HepG2 (cell line): Measurements from ENCODE around the gene MITF. TPM values are rescaled to one million over a fixed set of nuclear protein-coding genes. Genes with fewer than 3 reads are reported as not detected.

Source experiments
- ATAC-seq: fragments of 200-7000 bp; cut with Tn5 transposase; 3 replicates; pipeline ENCODE4 v1.9.1; 2020; ENCODE audit warnings: mild to moderate bottlenecking, moderate library complexity
- BruUV-seq: library from RNA; stranded (reverse); fragments of 400-500 nt; replicated peaks from 2 replicates; lab custom pipeline; 2021; lab: Mats Ljungman, UMichigan
- CTCF ChIA-PET: fragments of 300-600 bp; formaldehyde crosslinking; extraction: SDS; loops from one replicate; lab custom pipeline; 2021; ENCODE audit warnings: low total read pairs, inconsistent platforms, low intra/inter-chr PET ratio; lab: Yijun Ruan, JAX
- POLR2A ChIA-PET: fragments of 350-600 bp; sonication (Branson Sonifier 250); formaldehyde crosslinking; loops from one replicate; lab custom pipeline; 2020; ENCODE audit warnings: antibody characterized with exemption, inconsistent platforms; lab: Yijun Ruan, JAX
- DNase-seq: peaks from one replicate; pipeline ENCODE4 v3.0.0-alpha.2; 2015; ENCODE audit warnings: low spot score
- FAIRE-seq: peaks from 3 replicates; lab custom pipeline; 2011; peaks lifted over from hg19 to GRCh38; lab: Jason Lieb, UNC
- H2AFZ ChIP-seq: one replicate; pipeline ENCODE4 v1.6.1; 2011; ENCODE audit warnings: low read length, inconsistent platforms
- H3K27ac ChIP-seq: fragments of 300-600 bp; 3 replicates; pipeline ENCODE4 v1.8.0; 2011; ENCODE audit warnings: mixed run types, mild to moderate bottlenecking, mixed read lengths, low read length, inconsistent platforms; ENCODE audit not compliant: insufficient read depth; ENCODE audit errors: extremely low read length
- H3K27me3 ChIP-seq, 2 experiments: fragments of 200-600 bp in 1 of 2; 2 replicates in 1 of 2; 3 replicates in 1 of 2; pipeline versions ENCODE4 v1.6.0 to v1.8.0; 2011; ENCODE audit warnings: low read length in 2 of 2, mild to moderate bottlenecking in 2 of 2, moderate library complexity in 2 of 2, inconsistent platforms in 1 of 2; ENCODE audit not compliant: insufficient read depth in 2 of 2, control insufficient read depth in 1 of 2
- H3K36me3 ChIP-seq, 2 experiments: fragments of 200-600 bp in 1 of 2; replicated peaks in 1 of 2; 2 replicates in 1 of 2; 3 replicates in 1 of 2; pipeline versions ENCODE4 v1.5.1 to v1.8.0; 2011; ENCODE audit warnings: low read length in 2 of 2, inconsistent platforms in 1 of 2; ENCODE audit not compliant: insufficient read depth in 2 of 2, control insufficient read depth in 1 of 2
- H3K4me1 ChIP-seq: 2 replicates; pipeline ENCODE4 v1.5.1; 2012; ENCODE audit warnings: low read length, inconsistent platforms; ENCODE audit not compliant: insufficient read depth
- H3K4me2 ChIP-seq: 2 replicates; pipeline ENCODE4 v1.6.0; 2011; ENCODE audit warnings: low read depth, low read length, inconsistent platforms
- H3K4me3 ChIP-seq, 3 experiments: fragments of 200-600 bp in 1 of 3; sonication (generic), shearing (Covaris generic) in 1 of 3; replicated peaks in 1 of 3; 2 replicates each; pipeline ENCODE4 v1.5.1; 2011 to 2016; ENCODE audit warnings: low read length in 3 of 3, inconsistent platforms in 2 of 3, low read depth in 2 of 3, mild to moderate bottlenecking in 2 of 3, control low read depth in 1 of 3, mixed read lengths in 1 of 3; ENCODE audit not compliant: insufficient read depth in 1 of 3
- H3K79me2 ChIP-seq: one replicate; pipeline ENCODE4 v1.6.1; 2011; ENCODE audit warnings: low read length, inconsistent platforms; ENCODE audit not compliant: insufficient read depth
- H3K9ac ChIP-seq: 2 replicates; pipeline ENCODE4 v1.6.0; 2011; ENCODE audit warnings: mild to moderate bottlenecking, low read depth, low read length, inconsistent platforms; ENCODE audit not compliant: insufficient read depth
- H3K9me3 ChIP-seq: 2 replicates; pipeline ENCODE4 v1.5.1; 2012; ENCODE audit warnings: mild to moderate bottlenecking, low read length
- H4K20me1 ChIP-seq: 2 replicates; pipeline ENCODE4 v1.6.0; 2011; ENCODE audit warnings: inconsistent platforms, mild to moderate bottlenecking, low read length, moderate library complexity; ENCODE audit not compliant: insufficient read depth
- BRCA1 ChIP-seq: sonication (generic); formaldehyde crosslinking; IDR thresholded peaks from 2 replicates; pipeline ENCODE4 v1.4.0; 2020; ENCODE audit warnings: missing genetic modification reagents
- FOXC1 ChIP-seq: sonication (generic); formaldehyde crosslinking; IDR thresholded peaks from 2 replicates; pipeline ENCODE4 v1.8.0; 2022; ENCODE audit warnings: mild to moderate bottlenecking, missing genetic modification reagents, borderline replicate concordance
- IKZF1 ChIP-seq: fragments of 450-650 bp; IDR thresholded peaks from 2 replicates; pipeline ENCODE4 v1.7.1; 2016
- KLF16 ChIP-seq, 2 experiments: sonication (generic) in 1 of 2; formaldehyde crosslinking in 1 of 2; IDR thresholded peaks; 2 replicates each; pipeline versions ENCODE4 v1.6.1 to v1.8.0; 2016 to 2023; ENCODE audit warnings: missing genetic modification reagents in 2 of 2, missing compliant biosample characterization in 1 of 2
- MLX ChIP-seq: IDR thresholded peaks from 2 replicates; pipeline ENCODE4 v1.6.1; 2016
- NFKB2 ChIP-seq: sonication (generic); formaldehyde crosslinking; IDR thresholded peaks from 2 replicates; pipeline ENCODE4 v1.4.0; 2020; ENCODE audit warnings: missing genetic modification reagents, borderline replicate concordance
- NR2F6 ChIP-seq, 2 experiments: IDR thresholded peaks; 2 replicates each; pipeline ENCODE4 v1.6.1; 2016; ENCODE audit warnings: antibody characterized with exemption in 1 of 2, mild to moderate bottlenecking in 1 of 2
- SALL2 ChIP-seq: sonication (generic); formaldehyde crosslinking; IDR thresholded peaks from 2 replicates; pipeline ENCODE4 v1.8.1; 2023; ENCODE audit warnings: mild to moderate bottlenecking, missing genetic modification reagents, inconsistent platforms
- TCF12 ChIP-seq, 2 experiments: fragments of 450-650 bp in 1 of 2; sonication (generic) in 1 of 2; formaldehyde crosslinking in 1 of 2; IDR thresholded peaks; 2 replicates each; pipeline versions ENCODE4 v1.6.1 to v1.8.0; 2017 to 2022; ENCODE audit warnings: antibody characterized with exemption in 1 of 2, mild to moderate bottlenecking in 1 of 2, missing genetic modification reagents in 1 of 2, moderate library complexity in 1 of 2
- ZFP36 ChIP-seq: fragments of 150-350 bp; IDR thresholded peaks from 2 replicates; pipeline ENCODE4 v1.6.1; 2018; ENCODE audit warnings: borderline replicate concordance, low read length, low read depth; ENCODE audit not compliant: partially characterized antibody
- ZNF10 ChIP-seq: sonication (generic); formaldehyde crosslinking; IDR thresholded peaks from 2 replicates; pipeline ENCODE4 v1.4.0; 2020; ENCODE audit warnings: mild to moderate bottlenecking, low read depth, missing genetic modification reagents, borderline replicate concordance
- ZNF260 ChIP-seq: sonication (generic); formaldehyde crosslinking; IDR thresholded peaks from 2 replicates; pipeline ENCODE4 v1.4.0; 2020; ENCODE audit warnings: missing genetic modification reagents, low read depth, mild to moderate bottlenecking, borderline replicate concordance
- ZNF703 ChIP-seq: sonication (generic); formaldehyde crosslinking; IDR thresholded peaks from 2 replicates; pipeline ENCODE4 v1.5.1; 2020; ENCODE audit warnings: missing genetic modification reagents, mild to moderate bottlenecking, moderate library complexity, borderline replicate concordance
- ZSCAN30 ChIP-seq: sonication (generic); formaldehyde crosslinking; IDR thresholded peaks from 2 replicates; pipeline ENCODE4 v1.5.0; 2020; ENCODE audit warnings: mild to moderate bottlenecking, missing genetic modification reagents
- ZSCAN31 ChIP-seq: sonication (generic); formaldehyde crosslinking; IDR thresholded peaks from 2 replicates; pipeline ENCODE4 v1.5.0; 2020; ENCODE audit warnings: low read depth, mild to moderate bottlenecking, missing genetic modification reagents
- WGBS: methylation state at CpG from one replicate; pipeline ENCODE4 v1.1.6; 2017; ENCODE audit warnings: low lambda C conversion rate; 5-methylcytosine and 5-hydroxymethylcytosine counted together
- in situ Hi-C: cut with HindIII; loops from 2 replicates; pipeline ENCODE4 v1.10.0; 2017; ENCODE audit warnings: low pct_unique_long_range_greater_than_20kb; ENCODE audit not compliant: extremely low pct_ligation_motif_present
- intact Hi-C: fragments of 100-400 bp; cut with micrococcal nuclease; formaldehyde crosslinking; loops from one replicate; pipeline ENCODE4 v1.10.0; 2022; ENCODE audit not compliant: unreplicated experiment
- polyA plus RNA-seq, 8 experiments: library from polyadenylated mRNA; depleted of rRNA in 3 of 8; stranded (reverse) in 7 of 8; unstranded in 1 of 8; fragments of >200 nt; fragmentation: Illumina TruSeq in 4 of 8; extraction: Trizol in 4 of 8; gene quantifications; 2 replicates each; pipeline versions ENCODE4 v1.2.1 to v1.2.3, GENCODE V29; 2011 to 2016; ENCODE audit warnings: low read depth in 4 of 8, missing spikeins in 1 of 8, mixed read lengths in 1 of 8; ENCODE audit not compliant: insufficient read depth in 1 of 8
- total RNA-seq, 5 experiments: library from RNA; depleted of rRNA; stranded (reverse); fragments of >200 nt; fragmentation: Illumina TruSeq; extraction: Trizol; gene quantifications; 2 replicates each; pipeline ENCODE4 v1.2.3, GENCODE V29; 2016; ENCODE audit warnings: low read depth in 1 of 5
- TF ChIP-seq, protein P1 (sequence below): IDR thresholded peaks from 2 replicates; pipeline ENCODE4 v1.6.1; 2016; ENCODE audit warnings: mild to moderate bottlenecking
- TF ChIP-seq, protein P2 (sequence below): sonication (generic); formaldehyde crosslinking; IDR thresholded peaks from 2 replicates; pipeline ENCODE4 v1.8.1; 2023; ENCODE audit warnings: mild to moderate bottlenecking, moderate library complexity, missing genetic modification reagents
- TF ChIP-seq, protein P3 (sequence below): sonication (generic); IDR thresholded peaks from 2 replicates; pipeline ENCODE4 v1.6.1; 2016; ENCODE audit warnings: low read depth, borderline replicate concordance

MITF gene
- total and polyA plus RNA-seq, 2 of the 13 experiments (the other 11 are each of a cell fraction or from before 2014, with no cell fraction given), result 0.12 to 0.38 TPM

DNA sequence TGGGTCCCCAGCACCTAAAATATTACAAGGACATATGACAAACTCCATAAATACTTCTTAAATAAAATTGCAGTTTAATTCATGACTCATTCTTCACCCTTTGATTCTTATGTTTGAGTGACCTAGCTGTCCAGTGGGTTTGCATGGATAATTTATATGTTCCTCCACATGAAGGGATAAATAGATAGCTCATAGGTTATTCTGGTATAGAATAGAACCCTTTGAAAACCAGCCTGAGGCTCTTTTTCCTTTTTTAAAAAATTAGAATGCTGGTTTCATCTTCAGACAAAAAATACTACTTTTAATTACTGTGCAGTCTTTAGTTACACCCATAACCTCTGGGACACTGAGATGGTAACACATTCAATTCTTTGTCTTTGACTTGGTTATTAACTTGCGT is 163.1 kb downstream of the MITF start (continued):
- TF ChIP-seq, protein P1, sequence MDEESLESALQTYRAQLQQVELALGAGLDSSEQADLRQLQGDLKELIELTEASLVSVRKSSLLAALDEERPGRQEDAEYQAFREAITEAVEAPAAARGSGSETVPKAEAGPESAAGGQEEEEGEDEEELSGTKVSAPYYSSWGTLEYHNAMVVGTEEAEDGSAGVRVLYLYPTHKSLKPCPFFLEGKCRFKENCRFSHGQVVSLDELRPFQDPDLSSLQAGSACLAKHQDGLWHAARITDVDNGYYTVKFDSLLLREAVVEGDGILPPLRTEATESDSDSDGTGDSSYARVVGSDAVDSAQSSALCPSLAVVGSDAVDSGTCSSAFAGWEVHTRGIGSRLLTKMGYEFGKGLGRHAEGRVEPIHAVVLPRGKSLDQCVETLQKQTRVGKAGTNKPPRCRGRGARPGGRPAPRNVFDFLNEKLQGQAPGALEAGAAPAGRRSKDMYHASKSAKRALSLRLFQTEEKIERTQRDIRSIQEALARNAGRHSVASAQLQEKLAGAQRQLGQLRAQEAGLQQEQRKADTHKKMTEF, result no peak
- TF ChIP-seq SALL2 (CRISPR knock-in tag) (no peak), NR2F6 (IDR thresholded peaks at IDR 0.05) (no peak), NR2F6 (CRISPR knock-in tag; IDR thresholded peaks at IDR 0.05) (no peak), ZNF260 (CRISPR knock-in tag) (no peak), FOXC1 (CRISPR knock-in tag) (no peak)
- TF ChIP-seq, all 625 proteins: peak for 0

- 2% methylated on average over 2 of the region's 2 CpGs for WGBS
- CTCF ChIA-PET, result no interaction called here
- no peak overlapping the region for H3K27ac ChIP-seq
- H3K4me3 ChIP-seq, result no peak overlapping the region
- H3K79me2 ChIP-seq, result no peaks in the 10 kb centered on the region
- FAIRE-seq (no peak), ATAC-seq (no peak), DNase-seq (no peak)
- H4K20me1 ChIP-seq, result no peaks in the 10 kb centered on the region
- no peak overlapping the region for H2AFZ ChIP-seq
- BruUV-seq, result no TSS peak
- no peaks in the 10 kb centered on the region for H3K4me1 ChIP-seq
- no peaks in the 10 kb centered on the region for H3K36me3 ChIP-seq
- H3K4me2 ChIP-seq, result no peak overlapping the region
- no peaks in the 10 kb centered on the region for H3K27me3 ChIP-seq
- in situ Hi-C loops (no loop called here), intact Hi-C loops (no loop called here)
- POLR2A ChIA-PET, result no interaction called here
- H3K9me3 ChIP-seq, result peaks cover 19% of the 10 kb centered on the region; the same call in 1 of the 2 replicates
- H3K9ac ChIP-seq, result no peak overlapping the region
- TF ChIP-seq IKZF1, result no peak
- TF ChIP-seq NFKB2 (CRISPR knock-in tag), result no peak
- no peak for TF ChIP-seq KLF16 (CRISPR knock-in tag; IDR thresholded peaks at IDR 0.05)
- TF ChIP-seq, protein P2, sequence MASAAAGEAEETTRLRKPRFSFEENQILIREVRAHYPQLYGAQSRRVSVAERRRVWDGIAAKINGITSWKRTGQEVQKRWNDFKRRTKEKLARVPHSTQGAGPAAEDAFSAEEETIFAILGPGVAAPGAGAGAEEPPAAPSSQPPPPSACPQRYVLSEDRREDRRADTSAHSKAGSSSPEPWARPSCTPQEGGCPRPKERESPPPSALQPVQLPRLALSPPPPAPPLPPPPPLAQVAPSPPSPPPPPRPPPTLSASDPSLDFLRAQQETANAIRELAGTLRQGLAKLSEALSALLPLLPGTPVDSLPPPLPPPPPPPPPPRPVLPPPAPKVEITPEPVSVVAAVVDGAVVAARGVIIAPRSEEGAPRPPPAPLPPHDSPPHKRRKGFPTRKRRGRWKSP, result no peak
- no peak for TF ChIP-seq ZSCAN31
- no peak for TF ChIP-seq BRCA1
- TF ChIP-seq ZNF10 (CRISPR knock-in tag), result no peak
- no peak for TF ChIP-seq ZSCAN30 (CRISPR knock-in tag)
- TF ChIP-seq, protein P3, sequence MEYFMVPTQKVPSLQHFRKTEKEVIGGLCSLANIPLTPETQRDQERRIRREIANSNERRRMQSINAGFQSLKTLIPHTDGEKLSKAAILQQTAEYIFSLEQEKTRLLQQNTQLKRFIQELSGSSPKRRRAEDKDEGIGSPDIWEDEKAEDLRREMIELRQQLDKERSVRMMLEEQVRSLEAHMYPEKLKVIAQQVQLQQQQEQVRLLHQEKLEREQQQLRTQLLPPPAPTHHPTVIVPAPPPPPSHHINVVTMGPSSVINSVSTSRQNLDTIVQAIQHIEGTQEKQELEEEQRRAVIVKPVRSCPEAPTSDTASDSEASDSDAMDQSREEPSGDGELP, result no peak
- TF ChIP-seq ZFP36, result no peak
- TF ChIP-seq TCF12 (IDR thresholded peaks at IDR 0.05), result no peak
- no peak for TF ChIP-seq TCF12 (CRISPR knock-in tag; IDR thresholded peaks at IDR 0.05)
- TF ChIP-seq MLX, result no peak
- TF ChIP-seq ZNF703 (CRISPR knock-in tag), result no peak
These were observed 167.2 kb downstream of the MITF start for GRCh38 chr3:69906351-69906966.
